Left lobe of liver (tissue), 2 donors: Measurements from ENCODE around the gene FGR. TPM values are rescaled to one million over a fixed set of nuclear protein-coding genes. Genes with fewer than 3 reads are reported as not detected.
A peak's percentile ranks its signal among the peaks of the same experiment; 100 is the strongest.
"Not testable (repeated sequence)": the region's sequence is repeated elsewhere in the genome, so short reads cannot be mapped to it uniquely, and the experiment has no call there.

Experiments used
- ATAC-seq: fragments of 200-7000 bp; cut with Tn5 transposase; one replicate; pipeline ENCODE4 v1.9.1; 2020; ENCODE audit warnings: mild to moderate bottlenecking, moderate library complexity
- DNase-seq: peaks from one replicate; pipeline ENCODE4 v3.0.0-alpha.2; 2020; ENCODE audit warnings: low spot score
- total RNA-seq: library from RNA; stranded (reverse); gene quantifications from one replicate; pipeline ENCODE4 v1.2.1, GENCODE V29; 2021
- donor health status: DM: no; HTN: no; CAD: no; lungs with moderate emphysema.
- donor health status: DM: no; HTN: yes; CAD: no.

FGR gene
- total RNA-seq: 3.0 TPM

DNA sequence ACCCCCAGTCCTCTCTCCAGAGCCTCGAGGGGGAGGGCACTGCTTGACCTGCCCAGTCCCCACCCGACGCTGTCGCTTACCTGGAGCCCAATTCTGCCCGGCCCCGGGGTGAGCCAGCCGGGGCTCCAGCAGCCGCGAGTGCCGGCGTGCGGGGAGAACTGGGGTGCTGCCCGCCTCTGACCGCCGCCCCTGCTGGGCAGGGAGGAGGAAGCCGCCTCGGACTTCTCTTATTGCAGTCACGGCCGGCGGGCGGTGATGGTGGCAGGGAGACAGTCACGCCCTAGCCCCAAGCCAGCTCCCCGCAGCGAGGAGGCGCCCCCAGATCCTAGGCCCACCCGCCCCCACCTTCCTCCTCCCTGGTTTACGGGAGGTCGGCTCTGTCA is at the start of gene FGR:
FGR (minus strand) TSS at position 201 of the 383 bp plus-strand sequence. CDS start 11,269 bp downstream, outside the sequence.
- ATAC-seq: peak; percentile 34
- DNase-seq: no peak

GRCh38 chr1:27684176-27684575 is 49.2 kb upstream of the FGR start:
- ATAC-seq: no peak

GRCh38 chr1:27682351-27682944 is 47.5 kb upstream of the FGR start:
- DNase-seq (no peak), ATAC-seq (no peak)

More at GRCh38 chr1:27684176-27684575, 49.2 kb upstream of the FGR start:
- DNase-seq: no peak

DNA sequence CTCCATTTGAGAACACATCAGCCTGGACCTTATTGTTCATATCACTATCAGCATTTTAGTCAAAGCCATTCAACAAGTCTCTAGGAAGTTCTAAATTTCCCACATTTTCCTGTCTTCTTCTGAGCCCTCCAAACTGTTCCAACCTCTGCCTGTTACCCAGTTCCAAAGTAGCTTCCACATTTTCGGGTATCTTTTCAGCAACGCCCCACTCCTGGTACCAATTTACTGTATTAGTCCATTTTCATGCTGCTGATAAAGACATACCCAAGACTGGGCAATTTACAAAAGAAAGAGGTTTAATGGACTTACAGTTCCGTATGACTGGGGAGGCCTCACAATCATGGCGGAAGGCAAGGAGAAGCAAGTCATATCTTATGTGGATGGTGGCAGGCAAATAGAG is 46.6 kb upstream of the FGR start:
- not testable (repeated sequence) for DNase-seq, ATAC-seq

- DNase-seq, ATAC-seq: not testable (repeated sequence)
Measured at GRCh38 chr1:27680225-27680791, 45.3 kb upstream of the FGR start.

DNA sequence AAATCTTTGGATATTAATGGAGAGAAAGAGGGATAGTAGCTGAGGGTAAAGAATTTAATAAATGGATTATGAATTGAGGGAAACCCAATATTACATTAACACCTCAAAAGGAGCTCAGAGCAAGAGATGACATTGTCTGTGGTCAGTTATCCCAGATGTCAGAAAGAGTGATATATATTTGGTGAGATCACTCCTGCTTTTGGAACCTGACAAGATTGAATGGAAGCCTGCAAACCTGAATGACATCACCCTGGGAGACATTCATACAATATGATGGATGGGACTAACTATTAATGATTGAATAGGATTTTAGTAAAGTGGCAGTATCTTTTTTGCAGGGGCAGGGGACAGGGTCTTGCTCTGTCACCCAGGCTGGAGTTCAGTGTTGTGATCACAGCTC is 43.8 kb upstream of the FGR start:
- no peak for ATAC-seq
- no peak for DNase-seq

DNA sequence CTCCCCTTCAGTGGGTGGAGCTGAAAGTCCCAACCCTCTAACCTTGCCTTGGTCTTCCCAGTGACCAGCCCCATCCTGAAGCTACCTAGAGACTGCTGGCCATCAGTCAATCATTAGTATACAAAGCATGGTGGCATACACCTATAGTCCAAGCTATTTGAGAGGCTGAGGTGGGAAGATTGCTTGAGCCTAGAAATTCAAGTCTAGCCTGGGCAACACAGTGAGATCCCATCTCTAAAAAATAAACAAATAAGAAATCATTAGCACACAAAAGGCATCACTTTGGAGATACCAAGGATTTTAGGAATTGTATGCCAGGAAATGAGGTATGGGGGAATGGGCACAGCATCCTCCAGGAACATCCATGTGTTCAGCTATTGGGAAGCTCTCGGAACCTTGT is 41.4 kb upstream of the FGR start:
- DNase-seq (no peak), ATAC-seq (no peak)

DNA sequence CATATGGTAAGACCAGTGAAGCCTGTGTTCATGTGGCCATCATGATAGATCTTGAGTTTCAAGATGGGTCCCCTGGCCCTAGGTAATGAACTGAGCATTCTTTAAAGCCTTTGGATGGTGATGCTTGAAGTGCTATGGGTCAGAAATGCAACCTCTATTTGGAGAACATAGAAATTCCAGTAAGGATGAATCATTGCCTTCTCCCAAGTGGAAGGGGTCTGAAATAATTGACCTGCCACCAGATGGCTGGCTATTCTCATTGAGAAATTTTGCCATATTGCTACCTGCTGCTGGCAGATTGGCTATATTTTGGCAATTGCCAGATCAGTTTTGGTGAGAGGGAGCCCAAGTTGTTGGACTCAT is 37.7 kb upstream of the FGR start:
- ATAC-seq (no peak), DNase-seq (no peak)

GRCh38 chr1:27671964-27672749 is 37.2 kb upstream of the FGR start, which contains the start of gene IFI6:
Gene IFI6, minus strand, starts transcription at chr1:27672192. Its CDS starts 2,878 bp downstream, at chr1:27669314.
- peak; percentile 97 for ATAC-seq
- peak; percentile 86 for DNase-seq

DNA sequence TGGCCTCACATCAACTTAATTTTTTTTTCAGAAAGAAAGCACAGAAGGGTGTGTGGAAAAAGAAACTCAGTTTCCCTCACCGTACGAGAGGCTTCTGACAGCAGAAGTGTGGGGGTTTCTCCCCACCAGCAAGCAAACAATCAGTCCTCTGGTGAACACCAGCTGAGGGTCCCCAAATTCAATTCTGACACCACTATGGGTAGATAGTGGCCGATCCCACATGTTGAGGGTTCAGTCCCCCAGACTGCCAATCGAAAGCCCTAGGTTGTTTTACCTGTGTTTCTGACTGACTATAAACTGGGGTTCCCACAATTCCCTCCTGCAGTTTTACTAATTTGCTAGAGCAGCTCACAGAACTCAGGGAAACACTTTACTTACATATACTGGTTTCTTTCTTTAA is 34.9 kb upstream of the FGR start:
- DNase-seq: peak; percentile 21
- ATAC-seq: no peak

GRCh38 chr1:27668808-27669723 is 34.1 kb upstream of the FGR start:
- DNase-seq (peak; percentile 81), ATAC-seq (peak; percentile 69)

DNA sequence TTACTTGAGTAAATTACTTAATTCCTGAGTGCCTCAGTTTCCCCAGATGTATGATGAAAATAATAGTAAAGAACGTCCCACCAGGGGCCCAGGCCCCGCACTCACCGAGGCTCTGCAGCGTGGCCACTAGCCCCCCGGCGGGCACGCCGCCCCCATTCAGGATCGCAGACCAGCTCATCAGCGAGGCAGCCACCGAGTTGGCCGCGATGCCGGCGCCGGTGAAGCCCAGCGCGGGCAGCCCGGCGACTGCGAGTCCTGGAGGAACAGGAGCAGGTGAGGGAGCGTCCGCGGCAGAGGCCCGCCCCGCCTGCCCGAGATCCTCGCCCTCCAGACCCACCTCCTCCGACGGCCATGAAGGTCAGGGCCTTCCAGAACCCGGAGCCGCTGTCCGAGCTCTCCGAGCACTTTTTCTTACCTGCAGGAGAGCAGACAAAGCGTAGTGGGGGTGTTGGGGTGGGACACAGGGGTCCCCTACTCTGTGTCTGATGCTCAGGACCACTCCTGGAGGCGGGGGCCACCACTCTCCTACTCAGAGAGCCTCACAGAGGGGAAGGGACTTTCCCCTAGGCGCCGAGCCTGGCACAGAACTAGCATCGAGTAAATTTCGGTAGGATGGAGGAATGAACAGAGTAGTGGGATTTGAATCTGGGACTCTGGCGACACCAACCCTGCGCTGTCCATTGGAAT is 33.3 kb upstream of the FGR start:
- DNase-seq (peak; percentile 45), ATAC-seq (no peak)

GRCh38 chr1:27666791-27667254 is 31.8 kb upstream of the FGR start:
- DNase-seq (no peak), ATAC-seq (no peak)

GRCh38 chr1:27666294-27666693 is 31.3 kb upstream of the FGR start:
- ATAC-seq (no peak), DNase-seq (no peak)

DNA sequence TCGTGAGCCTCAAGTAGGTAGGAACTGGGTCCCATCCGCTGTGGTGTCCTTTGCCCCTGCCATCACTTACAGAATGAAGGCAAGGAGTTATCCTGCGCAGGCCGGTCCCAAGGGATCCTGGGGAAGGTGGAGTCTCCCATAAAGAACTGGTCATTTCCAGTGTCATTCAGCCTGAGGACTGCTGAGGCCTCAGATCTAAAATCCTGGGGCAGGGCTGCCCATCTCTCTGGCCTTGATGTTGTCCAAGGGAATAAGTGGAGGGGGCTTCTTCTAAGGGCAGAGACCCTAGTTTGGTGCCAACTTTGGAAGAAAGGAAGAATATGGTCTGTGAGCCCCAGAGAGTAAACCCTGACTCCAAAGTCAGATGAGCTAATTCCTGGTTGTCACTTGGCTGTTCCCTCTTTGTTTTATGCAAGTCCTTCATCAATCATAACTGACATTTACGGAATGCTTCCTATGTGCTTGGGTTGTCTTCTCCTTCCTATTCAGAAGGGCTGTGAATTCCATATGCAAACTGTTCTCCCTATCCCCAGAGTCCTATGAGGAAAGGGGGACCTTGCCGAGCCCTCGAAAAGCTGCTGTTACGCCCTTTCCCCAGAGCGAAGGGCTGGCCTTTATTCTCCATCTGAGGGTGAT is 30.1 kb upstream of the FGR start:
- ATAC-seq (no peak), DNase-seq (no peak)

DNA sequence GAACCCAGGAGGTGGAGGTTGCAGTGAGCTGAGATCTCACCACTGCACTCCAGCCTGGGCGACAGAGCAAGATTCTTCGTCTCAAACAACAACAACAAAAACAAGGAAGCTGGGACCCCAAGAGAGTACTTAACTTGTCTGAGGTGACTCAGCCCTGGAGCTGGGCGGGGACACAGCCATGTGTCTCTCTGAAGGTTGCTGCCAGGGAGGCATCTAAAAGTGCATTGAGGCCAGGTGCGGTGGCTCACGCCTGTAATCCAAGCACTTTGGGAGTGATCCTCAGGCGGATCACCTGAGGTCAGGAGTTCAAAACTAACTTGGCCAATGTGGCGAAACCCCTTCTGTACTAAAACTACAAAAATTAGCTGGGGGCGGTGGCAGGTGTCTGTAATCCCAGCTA is 29.3 kb upstream of the FGR start:
- DNase-seq (no peak), ATAC-seq (no peak)

DNA sequence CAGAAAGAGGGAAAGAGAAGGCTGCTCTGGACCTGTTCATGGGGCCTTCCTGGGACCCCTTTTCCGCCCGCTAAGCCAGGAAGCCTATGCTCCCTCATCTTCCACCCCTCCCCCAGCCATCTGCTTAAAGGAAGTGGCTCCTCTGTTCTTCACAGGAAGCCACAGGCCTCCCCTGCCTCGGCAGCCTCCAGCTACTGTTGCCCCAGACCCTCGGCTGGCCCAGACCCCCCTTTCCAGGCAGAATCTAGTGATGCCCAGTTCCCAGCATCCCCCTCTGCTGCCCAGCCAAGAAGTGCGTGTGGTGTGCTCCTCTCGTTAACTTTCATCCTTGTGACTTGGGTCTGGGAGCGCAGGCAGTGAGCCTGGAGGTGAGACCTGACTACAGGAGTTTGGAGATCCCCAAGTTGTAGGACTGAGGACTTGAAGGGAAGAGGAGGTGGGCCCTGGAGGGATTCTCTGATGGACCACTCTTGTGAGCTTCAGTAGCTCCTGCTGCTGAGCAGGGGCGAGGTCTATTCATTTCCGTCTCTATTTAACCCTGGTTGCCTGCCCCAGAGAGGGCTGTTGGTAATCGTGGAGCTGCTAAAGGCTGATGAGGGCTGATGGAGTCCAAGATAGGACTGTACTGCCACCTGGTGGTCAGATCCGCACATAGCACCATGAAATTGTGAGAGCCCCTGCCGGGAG is 27.9 kb upstream of the FGR start:
- ATAC-seq (peak; percentile 90), DNase-seq (peak; percentile 76)

GRCh38 chr1:27662261-27662660 is 27.3 kb upstream of the FGR start:
- no peak for ATAC-seq
- DNase-seq: no peak

DNA sequence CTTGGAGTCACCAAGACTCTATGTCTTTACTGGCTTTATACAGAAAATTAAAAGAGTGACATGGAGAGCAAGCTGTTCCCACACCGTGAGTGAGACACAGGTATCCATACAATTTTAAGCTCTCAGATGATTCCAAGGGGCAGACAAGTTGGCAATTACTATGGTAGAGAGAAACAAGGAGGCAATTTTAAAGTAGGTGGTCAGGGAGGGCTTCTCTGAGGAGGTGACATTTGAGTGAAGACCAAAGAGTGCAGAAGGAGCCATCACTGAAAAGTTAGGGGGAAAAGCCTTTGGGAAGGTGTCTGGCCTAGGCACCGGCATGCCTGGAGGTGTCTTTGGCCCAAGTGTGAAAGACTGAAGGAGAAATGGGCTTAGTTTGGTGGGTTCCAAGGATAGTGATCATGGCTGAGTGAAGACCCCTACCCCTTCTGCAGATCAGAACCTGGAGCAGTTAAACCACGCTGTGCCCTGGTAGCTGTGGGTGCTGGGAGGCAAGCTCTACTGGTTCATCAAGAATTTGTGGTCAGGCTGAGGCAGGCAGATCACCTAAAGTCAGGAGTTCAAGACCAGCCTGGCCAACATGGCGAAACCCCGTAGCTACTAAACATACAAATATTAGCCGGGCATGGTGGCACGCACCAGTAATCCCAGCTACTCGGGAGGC is 26.6 kb upstream of the FGR start:
- DNase-seq (no peak), ATAC-seq (no peak)
